Thyroid gland (tissue), 4 donors: Measurements from ENCODE around the gene FOSL1. TPM values are rescaled to one million over a fixed set of nuclear protein-coding genes. Genes with fewer than 3 reads are reported as not detected.

Experiments used
- DNase-seq, 2 donors: peaks; one replicate each; pipeline ENCODE4 v3.0.0-alpha.2; 2019
- H3K27ac ChIP-seq, 3 donors: fragments of 200-600 bp; sonication (generic); 1 replicate in 2 of 3; 2 replicates in 1 of 3; pipeline ENCODE4 v1.5.1; 2016 to 2019; ENCODE audit warnings: mild to moderate bottlenecking in 1 of 3, moderate library complexity in 1 of 3
- H3K27me3 ChIP-seq: fragments of 200-600 bp; sonication (generic); one replicate; pipeline ENCODE4 v1.5.1; 2019
- H3K36me3 ChIP-seq, 2 donors: fragments of 200-600 bp; sonication (generic); one replicate each; pipeline ENCODE4 v1.5.1; 2016 to 2019
- H3K4me1 ChIP-seq, 2 donors: fragments of 200-600 bp; sonication (generic); one replicate each; pipeline ENCODE4 v1.5.1; 2017 to 2019
- H3K4me3 ChIP-seq, 3 donors: fragments of 200-600 bp; sonication (generic); replicated peaks in 1 of 3; 1 replicate in 2 of 3; 2 replicates in 1 of 3; pipeline ENCODE4 v1.5.1; 2016; ENCODE audit warnings: mild to moderate bottlenecking in 1 of 3
- H3K9me3 ChIP-seq: fragments of 200-600 bp; sonication (generic); one replicate; pipeline ENCODE4 v1.5.1; 2017
- CTCF ChIP-seq, 6 experiments: fragments of 200-600 bp in 3 of 6; fragments of 450-650 bp in 3 of 6; sonication (generic) in 3 of 6; IDR thresholded peaks; one replicate each; pipeline ENCODE4 v1.5.1; 2016 to 2019; ENCODE audit warnings: antibody characterized with exemption in 6 of 6, mild to moderate bottlenecking in 2 of 6, inconsistent platforms in 1 of 6, moderate library complexity in 1 of 6
- POLR2A ChIP-seq, 2 donors: fragments of 450-650 bp; IDR thresholded peaks; one replicate each; pipeline ENCODE4 v1.6.1; 2017; ENCODE audit warnings: antibody characterized with exemption in 2 of 2, mild to moderate bottlenecking in 2 of 2, moderate library complexity in 1 of 2
- WGBS, 2 donors: methylation state at CpG; one replicate each; pipeline ENCODE4 v1.1.5; 2017; 5-methylcytosine and 5-hydroxymethylcytosine counted together
- intact Hi-C: fragments of 100-400 bp; cut with DNase I; formaldehyde crosslinking; loops from one replicate; pipeline ENCODE4 v1.15.1; 2023
- total RNA-seq, 4 donors: library from RNA; depleted of rRNA; stranded (reverse); fragments of >200 nt; gene quantifications; one replicate each; pipeline ENCODE4 v1.2.3, GENCODE V29; 2016

The FOSL1 gene
- total RNA-seq, 4 donors from 2014 or later, result 0.33 to 1.6 (median 1.5) TPM

- Histone ChIP-seq H3K4me1 (peaks cover 17 to 38% of the 10 kb centered on the region in 2 donors), H3K36me3 (peaks cover 32 to 38% of the 10 kb centered on the region in 2 donors), H3K27me3 (no peaks in the 10 kb centered on the region), H3K9me3 (no peaks in the 10 kb centered on the region), H3K4me3 (peak overlapping the region; percentile 88 to 99 (median 98)), H3K27ac (peak overlapping the region; percentile 83 to 99 (median 86))
- WGBS, 2 donors, result 0 to 2% methylated on average over 11 to 26 of the region's 49 CpGs
- TF ChIP-seq CTCF (IDR thresholded peaks at IDR 0.05) (no peak), POLR2A (IDR thresholded peaks at IDR 0.05) (no peak)
- DNase-seq, result peak in 1 of 2 donors; percentile 31
- intact Hi-C loops, result no loop called here
These were observed 42.7 kb downstream of the FOSL1 start for GRCh38 chr11:65857500-65857852.

GRCh38 chr11:65856689-65857499, 43.3 kb downstream of the FOSL1 start:
- H3K4me1 ChIP-seq, result peaks cover 17 to 34% of the 10 kb centered on the region in 2 donors
- DNase-seq, result peak; percentile 80 to 85
- 3 to 8% methylated on average over 11 to 12 of the region's 57 CpGs for WGBS, 2 donors
- peak overlapping the region; percentile 88 to 99 (median 98) for H3K4me3 ChIP-seq
- TF ChIP-seq CTCF (IDR thresholded peaks at IDR 0.05) (no peak), POLR2A (IDR thresholded peaks at IDR 0.05) (peak in 1 of 2 donors; percentile 74)
- H3K9me3 ChIP-seq, result no peaks in the 10 kb centered on the region
- H3K27ac ChIP-seq, result peak overlapping the region; percentile 83 to 99 (median 86)
- no peaks in the 10 kb centered on the region for H3K27me3 ChIP-seq
- intact Hi-C loops, result no loop called here
- peaks cover 32 to 34% of the 10 kb centered on the region in 2 donors for H3K36me3 ChIP-seq

- Histone ChIP-seq H3K27me3 (no peaks in the 10 kb centered on the region), H3K27ac (no peak overlapping the region), H3K4me3 (peak overlapping the region in 1 of 3 donors; percentile 98), H3K4me1 (peaks cover 10 to 25% of the 10 kb centered on the region in 2 donors), H3K9me3 (no peaks in the 10 kb centered on the region), H3K36me3 (peaks cover 32 to 34% of the 10 kb centered on the region in 2 donors)
- TF ChIP-seq POLR2A (IDR thresholded peaks at IDR 0.05) (no peak), CTCF (IDR thresholded peaks at IDR 0.05) (no peak)
- WGBS, 2 donors, result 86 to 94% methylated on average over 15 of the region's 15 CpGs
- intact Hi-C loops, result no loop called here
- no peak for DNase-seq
These were observed 44.2 kb downstream of the FOSL1 start for GRCh38 chr11:65855927-65856363.

GRCh38 chr11:65854852-65855837, 45.0 kb downstream of the FOSL1 start:
- peaks cover 9 to 25% of the 10 kb centered on the region in 2 donors for H3K4me1 ChIP-seq
- H3K4me3 ChIP-seq, result no peak overlapping the region
- peaks cover 32 to 34% of the 10 kb centered on the region in 2 donors for H3K36me3 ChIP-seq
- no peak overlapping the region for H3K27ac ChIP-seq
- no peaks in the 10 kb centered on the region for H3K9me3 ChIP-seq
- TF ChIP-seq CTCF (IDR thresholded peaks at IDR 0.05), result no peak
- TF ChIP-seq POLR2A (IDR thresholded peaks at IDR 0.05), result no peak
- no peaks in the 10 kb centered on the region for H3K27me3 ChIP-seq
- no peak for DNase-seq
- intact Hi-C loops, result no loop called here
- WGBS, 2 donors, result 83% methylated on average over 15 of the region's 15 CpGs
